Measurements from ENCODE around the gene MAVS.

The MAVS gene

DNA sequence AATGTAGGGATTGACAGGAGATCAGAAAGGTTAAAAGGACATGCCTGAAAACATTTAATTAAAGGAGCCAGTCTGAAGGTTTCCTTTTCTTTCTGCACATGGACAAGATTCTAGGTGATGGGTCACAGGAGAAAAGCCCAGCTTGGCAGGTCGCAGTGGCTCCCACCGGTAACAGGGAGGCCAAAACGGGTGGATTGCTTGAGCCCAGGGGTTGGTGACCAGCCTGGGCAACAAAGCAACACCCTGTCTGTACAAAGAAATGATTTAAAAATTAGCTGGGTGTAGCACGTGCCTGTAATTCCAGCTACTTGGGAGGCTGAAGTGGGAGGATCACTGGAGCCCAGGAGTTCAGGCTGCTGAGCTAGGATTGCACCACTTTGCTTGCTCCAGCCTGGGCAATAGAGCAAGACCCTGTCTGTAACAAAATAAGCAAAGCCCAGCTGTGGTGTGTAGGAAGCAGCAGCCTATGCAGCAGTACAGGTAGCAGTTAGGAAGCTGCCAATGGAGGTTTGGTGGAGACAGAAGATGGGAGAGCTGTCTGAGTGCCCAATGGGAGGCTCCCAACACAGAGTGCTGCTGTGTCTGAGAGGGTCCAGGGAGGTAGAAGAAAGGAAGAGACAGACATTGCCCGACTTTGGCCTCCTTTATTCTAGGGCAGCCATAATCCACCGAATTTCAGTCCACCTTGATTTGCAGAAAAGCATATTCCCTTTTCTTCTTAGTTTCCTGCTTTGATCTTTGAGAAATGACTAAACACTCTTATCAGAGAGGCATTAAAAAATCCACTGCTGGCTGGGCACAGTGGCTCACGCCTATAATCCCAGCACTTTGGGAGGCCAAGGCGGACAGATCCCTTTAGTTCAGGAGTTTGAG, 33.4 kb upstream of the MAVS start:
- TF ChIP-seq, protein P1, sequence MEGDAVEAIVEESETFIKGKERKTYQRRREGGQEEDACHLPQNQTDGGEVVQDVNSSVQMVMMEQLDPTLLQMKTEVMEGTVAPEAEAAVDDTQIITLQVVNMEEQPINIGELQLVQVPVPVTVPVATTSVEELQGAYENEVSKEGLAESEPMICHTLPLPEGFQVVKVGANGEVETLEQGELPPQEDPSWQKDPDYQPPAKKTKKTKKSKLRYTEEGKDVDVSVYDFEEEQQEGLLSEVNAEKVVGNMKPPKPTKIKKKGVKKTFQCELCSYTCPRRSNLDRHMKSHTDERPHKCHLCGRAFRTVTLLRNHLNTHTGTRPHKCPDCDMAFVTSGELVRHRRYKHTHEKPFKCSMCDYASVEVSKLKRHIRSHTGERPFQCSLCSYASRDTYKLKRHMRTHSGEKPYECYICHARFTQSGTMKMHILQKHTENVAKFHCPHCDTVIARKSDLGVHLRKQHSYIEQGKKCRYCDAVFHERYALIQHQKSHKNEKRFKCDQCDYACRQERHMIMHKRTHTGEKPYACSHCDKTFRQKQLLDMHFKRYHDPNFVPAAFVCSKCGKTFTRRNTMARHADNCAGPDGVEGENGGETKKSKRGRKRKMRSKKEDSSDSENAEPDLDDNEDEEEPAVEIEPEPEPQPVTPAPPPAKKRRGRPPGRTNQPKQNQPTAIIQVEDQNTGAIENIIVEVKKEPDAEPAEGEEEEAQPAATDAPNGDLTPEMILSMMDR (conservative IDR thresholded peaks at IDR 0.05; ENCODE audit: low read depth) = no peak
- ChIA-PET CTCF (interaction anchor here (0.7 to 1.2 kb wide), 3 partner anchors 18 to 42 kb away, joined by 4 to 9 read pairs (median 4); no protein-coding TSS in a partner anchor), POLR2A (ENCODE audit: low non-redundant PET) (no interaction called here)
- peak overlapping the region; percentile 100 for H3K27ac ChIP-seq
- DNase-seq (ENCODE audit: low spot score) = no peak

DNA sequence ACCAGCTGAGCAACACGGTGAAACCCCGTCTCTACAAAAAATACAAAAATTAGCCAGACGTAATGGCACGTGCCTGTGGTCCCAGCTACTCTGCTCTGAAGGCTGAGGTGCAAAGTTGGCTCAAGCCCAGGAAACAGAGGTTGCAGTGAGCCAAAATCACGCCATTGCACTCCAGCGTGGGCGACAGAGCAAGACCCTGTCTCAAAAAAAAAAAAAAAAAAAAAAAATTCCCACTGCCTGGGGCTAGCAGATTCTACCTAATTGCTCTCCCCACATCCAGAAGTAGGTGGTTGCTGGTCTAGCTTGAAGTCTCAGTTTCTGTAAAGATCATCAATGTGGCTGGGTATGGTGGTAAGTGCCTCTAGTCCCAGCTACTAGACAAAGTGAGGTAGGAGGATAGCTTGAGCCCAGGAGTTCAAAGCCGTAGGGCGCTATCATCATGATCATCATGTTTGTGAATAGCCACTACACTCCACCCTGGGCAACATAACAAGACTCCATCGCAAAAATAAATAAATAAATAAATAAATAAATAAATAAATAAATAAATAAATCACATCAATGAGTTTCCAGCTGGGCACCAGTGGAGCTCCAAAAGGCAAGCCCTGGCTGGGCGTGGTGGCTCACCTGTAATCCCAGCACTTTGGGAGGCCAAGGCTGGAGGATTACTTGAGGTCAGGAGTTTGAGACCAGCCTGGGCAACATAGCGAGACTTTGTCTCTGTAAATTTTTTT, 32.6 kb upstream of the MAVS start:
- CTCF ChIA-PET = interaction anchor here (0.6 to 1.1 kb wide), 2 partner anchors 18 to 330 kb away, joined by 3 to 4 read pairs; no protein-coding TSS in a partner anchor
- POLR2A ChIA-PET (ENCODE audit: low non-redundant PET) = interaction anchor here (0.7 kb wide), 2 partner anchors 23 to 336 kb away, joined by 3 read pairs; no protein-coding TSS in a partner anchor
- TF ChIP-seq, protein P1 (conservative IDR thresholded peaks at IDR 0.05; ENCODE audit: low read depth) = no peak
- DNase-seq (ENCODE audit: low spot score) = no peak
- peak overlapping the region; percentile 100 for H3K27ac ChIP-seq

DNA sequence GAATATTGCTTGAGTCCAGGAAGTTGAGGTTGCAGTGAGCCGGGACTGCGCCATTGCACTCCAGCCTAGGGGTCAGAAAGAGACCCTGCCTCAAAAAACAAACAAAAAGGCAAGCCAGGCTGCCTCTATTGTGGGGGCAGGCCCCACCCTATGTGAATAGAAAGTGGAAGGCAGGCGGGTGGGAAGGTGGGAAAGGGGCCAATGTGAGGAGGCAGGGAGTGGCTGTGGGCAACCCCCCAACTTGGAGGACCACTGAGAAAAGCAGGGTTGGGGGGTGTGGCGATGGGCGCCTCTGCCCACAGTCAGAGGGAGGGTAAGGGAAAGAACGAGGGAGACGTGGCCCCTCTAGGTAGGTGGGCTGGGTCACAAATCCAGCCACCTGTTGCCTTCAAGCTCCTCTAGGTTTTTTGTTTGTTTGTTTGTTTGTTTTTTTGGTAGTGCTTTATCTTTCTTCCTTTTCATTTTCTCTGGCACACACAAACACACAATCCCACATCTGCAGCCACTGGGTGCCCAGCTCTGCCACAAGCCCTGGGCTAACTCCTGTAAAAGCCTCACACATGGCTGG, 31.6 kb upstream of the MAVS start:
- TF ChIP-seq, protein P1 (conservative IDR thresholded peaks at IDR 0.05; ENCODE audit: low read depth) = no peak
- POLR2A ChIA-PET (ENCODE audit: low non-redundant PET) = interaction anchor here (0.6 to 0.7 kb wide), 2 partner anchors 30 to 337 kb away, joined by 3 to 11 read pairs; no protein-coding TSS in a partner anchor

DNA sequence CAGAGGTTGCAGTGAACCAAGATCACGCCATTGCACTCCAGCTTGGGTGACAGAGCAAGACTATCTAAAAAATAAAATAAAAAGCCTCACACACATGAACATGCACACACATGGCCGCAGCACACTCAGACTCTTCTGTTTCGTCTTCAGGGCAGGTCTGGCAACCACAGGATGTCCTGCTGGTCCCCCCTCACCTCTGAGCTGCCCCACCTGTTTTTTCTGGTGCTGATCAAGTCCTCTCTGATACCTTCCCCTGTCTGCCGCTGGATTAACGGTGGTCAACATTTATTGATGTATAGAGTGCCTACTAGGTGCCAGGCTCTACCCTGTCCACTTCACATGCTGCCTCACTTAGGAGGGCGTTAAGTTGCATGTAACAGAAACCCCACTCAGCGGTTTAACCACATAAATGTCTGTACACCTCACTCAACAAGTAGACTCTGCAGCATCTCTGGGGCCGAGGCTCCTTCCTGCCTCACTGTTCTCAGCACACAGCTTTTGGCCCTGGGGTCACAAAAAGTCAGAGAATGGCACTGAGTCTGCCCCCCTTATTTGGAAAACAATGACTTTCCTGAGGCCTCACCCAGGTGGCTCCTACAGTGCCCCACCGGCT, 30.8 kb upstream of the MAVS start:
- TF ChIP-seq, protein P1 (conservative IDR thresholded peaks at IDR 0.05; ENCODE audit: low read depth) = no peak
- ChIA-PET POLR2A (ENCODE audit: low non-redundant PET) (no interaction called here), CTCF (no interaction called here)
- DNase-seq (ENCODE audit: low spot score) = no peak
- H3K27ac ChIP-seq = peak overlapping the region; percentile 28

More for the DNA sequence above, 31.6 kb upstream of the MAVS start:
- no peak for DNase-seq (ENCODE audit: low spot score)
- CTCF ChIA-PET = no interaction called here
- peak overlapping the region; percentile 28 for H3K27ac ChIP-seq

DNA sequence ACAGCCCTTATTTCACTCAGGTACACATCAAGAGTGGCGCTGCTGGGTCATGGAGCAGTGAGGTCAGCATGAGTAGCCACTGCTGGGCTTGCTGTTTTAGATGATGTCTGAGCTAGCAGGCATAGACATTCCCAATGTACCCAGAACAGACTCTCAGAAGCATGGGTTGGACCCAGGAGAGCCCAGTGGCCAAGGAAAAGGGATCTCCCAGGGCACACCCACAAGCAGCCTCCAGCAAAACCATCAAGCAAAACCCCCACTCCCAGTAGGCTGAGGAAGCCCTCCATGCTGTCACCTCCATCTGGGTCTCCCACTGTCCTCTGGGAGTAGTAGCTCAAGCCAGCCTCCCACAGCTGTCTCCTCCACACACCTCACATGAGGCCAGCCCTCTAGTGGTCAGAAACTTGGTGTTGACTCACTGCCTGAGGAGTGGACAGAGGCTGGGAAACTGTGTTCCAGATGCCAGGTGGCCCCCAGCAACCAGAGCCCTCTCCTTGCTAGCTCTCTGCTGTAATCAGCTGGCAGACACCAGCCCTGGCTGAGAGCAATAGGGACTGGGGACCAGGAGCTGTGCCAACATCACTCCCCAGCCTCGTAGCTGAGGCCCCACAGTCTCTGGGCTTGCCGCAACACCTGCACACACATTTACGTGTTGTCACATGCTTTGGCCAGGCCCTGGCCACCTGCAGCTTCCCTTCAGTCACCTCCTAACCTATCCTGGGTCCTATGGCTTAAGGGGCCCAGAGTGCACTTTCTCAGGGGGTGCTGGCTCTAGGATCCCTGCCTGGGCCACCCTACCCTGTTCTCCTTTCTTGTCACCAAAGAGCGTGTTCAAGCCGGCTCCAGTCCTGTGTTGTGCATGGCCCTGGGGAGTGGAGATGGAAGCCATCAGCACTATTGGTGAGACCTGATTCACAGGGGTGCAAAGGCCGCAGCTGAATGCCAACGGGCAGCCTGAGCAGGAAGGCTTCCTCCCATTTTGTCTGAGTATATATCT, 28.2 kb upstream of the MAVS start:
- CTCF ChIA-PET = interaction anchor here (0.6 to 3.1 kb wide), 14 partner anchors 9 to 548 kb away, joined by 3 to 17 read pairs (median 4); partner anchors contain the start of gene CDC25B
- TF ChIP-seq, protein P1 (conservative IDR thresholded peaks at IDR 0.05; ENCODE audit: low read depth) = peak; percentile 77

More for the DNA sequence above, 28.2 kb upstream of the MAVS start:
- DNase-seq (ENCODE audit: low spot score) = peak; percentile 58
- POLR2A ChIA-PET (ENCODE audit: low non-redundant PET) = interaction anchor here (0.6 to 1.2 kb wide), 5 partner anchors 9 to 375 kb away, joined by 3 to 6 read pairs (median 4); no protein-coding TSS in a partner anchor
- H3K27ac ChIP-seq = peak overlapping the region; percentile 96
